NK-92 treated with Interleukin-12 subunit alpha and Interleukin-12 subunit beta, amount 100 ng/mL, for 24 hours (cell line): ENCODE results near the gene MAGEB4.
"Not testable (repeated sequence)": the region's sequence is repeated elsewhere in the genome, so short reads cannot be mapped to it uniquely, and the experiment has no call there.

ENCODE experiments used
- DNase-seq: peaks from one replicate; lab custom pipeline; 2025; lab: John Stamatoyannopoulos, UW

The MAGEB4 gene

GRCh38 chrX:30241724-30242415, at the start of gene MAGEB4:
TSS of gene MAGEB4 (plus strand) at chrX:30242000. CDS start at chrX:30242136, 136 bp downstream.
- DNase-seq: no peak

- not testable (repeated sequence) for DNase-seq
Measured at GRCh38 chrX:30193910-30194309, 47.9 kb upstream of the MAGEB4 start.

- no peak for DNase-seq
Measured at GRCh38 chrX:30196322-30196721, 45.5 kb upstream of the MAGEB4 start.

GRCh38 chrX:30212172-30212571, 29.6 kb upstream of the MAGEB4 start:
- no peak for DNase-seq

- DNase-seq: no peak
Measured at GRCh38 chrX:30215357-30215843, 26.4 kb upstream of the MAGEB4 start, which contains the start of gene MAGEB2. TSS of gene MAGEB2 (plus strand) at chrX:30215563. CDS start at chrX:30218581, 3,018 bp downstream.

GRCh38 chrX:30217465-30217864, 24.3 kb upstream of the MAGEB4 start:
- DNase-seq: no peak

- no peak for DNase-seq
Measured at GRCh38 chrX:30219372-30219771, 22.4 kb upstream of the MAGEB4 start.

GRCh38 chrX:30220661-30221060, 21.1 kb upstream of the MAGEB4 start:
- DNase-seq: no peak

GRCh38 chrX:30224536-30224935, 17.3 kb upstream of the MAGEB4 start:
- DNase-seq: no peak

GRCh38 chrX:30228526-30228925, 13.3 kb upstream of the MAGEB4 start:
- DNase-seq: no peak

GRCh38 chrX:30230395-30230794, 11.4 kb upstream of the MAGEB4 start, which contains the start of gene MAGEB3:
TSS of gene MAGEB3 (plus strand) at chrX:30230657. CDS start at chrX:30235925, 5,268 bp downstream.
- DNase-seq: no peak

- no peak for DNase-seq
Measured at GRCh38 chrX:30246769-30247489, 5.1 kb downstream of the MAGEB4 start, which contains the start of gene MAGEB1. TSS of gene MAGEB1 (plus strand) at chrX:30247146. CDS start at chrX:30250494, 3,348 bp downstream.

GRCh38 chrX:30248854-30249253, 7.1 kb downstream of the MAGEB4 start:
- no peak for DNase-seq

GRCh38 chrX:30253257-30253656, 11.5 kb downstream of the MAGEB4 start:
- DNase-seq: no peak

GRCh38 chrX:30259927-30260326, 18.1 kb downstream of the MAGEB4 start:
- no peak for DNase-seq

- no peak for DNase-seq
Measured at GRCh38 chrX:30261012-30261411, 19.2 kb downstream of the MAGEB4 start.

- DNase-seq: no peak
Measured at GRCh38 chrX:30262763-30263162, 21.0 kb downstream of the MAGEB4 start.

- no peak for DNase-seq
Measured at GRCh38 chrX:30270639-30271038, 28.8 kb downstream of the MAGEB4 start.

- DNase-seq: no peak
Measured at GRCh38 chrX:30275498-30275897, 33.7 kb downstream of the MAGEB4 start.

GRCh38 chrX:30278365-30278764, 36.6 kb downstream of the MAGEB4 start:
- no peak for DNase-seq

GRCh38 chrX:30280428-30280827, 38.6 kb downstream of the MAGEB4 start:
- no peak for DNase-seq

GRCh38 chrX:30282527-30282926, 40.7 kb downstream of the MAGEB4 start:
- no peak for DNase-seq
